ENCODE measurements around the gene MPEG1.

The MPEG1 gene, protein sequence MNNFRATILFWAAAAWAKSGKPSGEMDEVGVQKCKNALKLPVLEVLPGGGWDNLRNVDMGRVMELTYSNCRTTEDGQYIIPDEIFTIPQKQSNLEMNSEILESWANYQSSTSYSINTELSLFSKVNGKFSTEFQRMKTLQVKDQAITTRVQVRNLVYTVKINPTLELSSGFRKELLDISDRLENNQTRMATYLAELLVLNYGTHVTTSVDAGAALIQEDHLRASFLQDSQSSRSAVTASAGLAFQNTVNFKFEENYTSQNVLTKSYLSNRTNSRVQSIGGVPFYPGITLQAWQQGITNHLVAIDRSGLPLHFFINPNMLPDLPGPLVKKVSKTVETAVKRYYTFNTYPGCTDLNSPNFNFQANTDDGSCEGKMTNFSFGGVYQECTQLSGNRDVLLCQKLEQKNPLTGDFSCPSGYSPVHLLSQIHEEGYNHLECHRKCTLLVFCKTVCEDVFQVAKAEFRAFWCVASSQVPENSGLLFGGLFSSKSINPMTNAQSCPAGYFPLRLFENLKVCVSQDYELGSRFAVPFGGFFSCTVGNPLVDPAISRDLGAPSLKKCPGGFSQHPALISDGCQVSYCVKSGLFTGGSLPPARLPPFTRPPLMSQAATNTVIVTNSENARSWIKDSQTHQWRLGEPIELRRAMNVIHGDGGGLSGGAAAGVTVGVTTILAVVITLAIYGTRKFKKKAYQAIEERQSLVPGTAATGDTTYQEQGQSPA

DNA sequence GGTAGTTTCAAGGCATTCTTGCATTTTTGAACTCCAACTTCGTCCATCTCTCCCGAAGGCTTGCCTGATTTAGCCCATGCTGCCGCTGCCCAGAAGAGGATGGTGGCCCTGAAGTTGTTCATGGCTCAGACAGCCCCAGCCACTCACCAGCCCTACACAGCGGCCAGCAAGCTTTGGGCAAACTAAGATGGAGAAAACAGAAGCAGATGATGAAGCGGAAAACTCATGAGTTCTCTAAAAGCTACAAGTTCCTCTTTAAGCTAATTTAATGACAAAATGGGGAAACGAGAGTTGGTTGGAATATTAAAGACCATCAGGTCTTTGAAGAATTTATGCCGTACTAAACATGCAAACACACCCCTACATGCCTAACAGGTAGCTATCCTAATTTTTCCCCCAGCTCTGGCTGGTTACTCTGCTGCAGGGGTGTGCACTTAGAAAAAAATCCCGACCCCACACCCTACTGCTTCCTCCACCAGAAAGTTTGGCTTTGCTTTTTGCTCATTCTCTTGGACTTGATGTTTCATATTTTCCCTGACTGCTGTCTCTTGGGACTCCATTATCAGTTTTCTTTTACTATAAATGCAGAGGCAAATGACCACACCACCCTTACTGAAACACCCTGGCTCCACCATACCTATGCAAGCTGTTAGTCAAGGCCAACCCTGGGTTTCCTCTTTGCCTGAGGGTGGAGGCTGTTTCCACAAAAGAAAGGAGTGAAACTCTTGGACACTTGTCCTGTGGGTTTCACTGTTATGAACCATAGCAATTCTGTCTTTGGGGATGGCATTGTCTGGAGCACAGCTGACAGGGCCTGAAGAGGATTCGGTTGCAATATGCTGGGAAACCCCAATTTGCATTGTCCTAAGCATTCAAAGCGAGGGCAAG is at the start of gene MPEG1:
MPEG1 (minus strand) TSS at position 184 of the 888 bp plus-strand sequence; CDS start at position 122, 62 bp downstream.
- no peak for DNase-seq (ENCODE audit: low read depth)

DNA sequence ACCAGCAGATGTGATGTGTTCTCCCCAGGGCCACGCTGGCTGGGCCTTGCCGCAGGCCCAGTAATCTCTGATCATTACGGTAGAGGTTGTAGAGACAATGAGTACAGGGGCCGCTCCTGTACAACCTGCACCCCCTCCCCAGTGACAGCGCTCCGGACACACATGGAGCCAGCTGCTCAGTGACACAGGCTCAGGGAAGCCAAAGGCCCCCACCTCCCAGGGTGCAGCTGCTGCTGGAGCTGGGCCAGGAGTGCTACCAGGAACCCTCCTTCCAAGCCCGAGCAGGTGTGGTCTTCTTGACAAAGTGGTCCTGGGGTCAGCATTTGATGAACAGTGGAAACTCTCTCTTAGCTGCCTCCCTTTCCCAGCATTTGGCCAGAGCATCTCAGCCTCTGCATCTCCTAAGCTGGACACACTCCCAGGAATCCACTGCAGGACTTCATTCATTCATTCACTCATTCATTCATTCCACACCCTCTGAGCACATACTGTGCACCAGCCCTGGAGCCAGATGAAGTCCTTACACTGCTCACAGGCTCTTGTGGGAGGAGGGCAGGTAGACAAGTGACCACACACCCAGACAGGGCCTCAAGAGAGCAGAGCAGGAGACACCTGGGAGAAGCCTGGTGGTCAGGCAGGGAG is 49.6 kb upstream of the MPEG1 start:
- no peak for DNase-seq (ENCODE audit: low read depth)

DNA sequence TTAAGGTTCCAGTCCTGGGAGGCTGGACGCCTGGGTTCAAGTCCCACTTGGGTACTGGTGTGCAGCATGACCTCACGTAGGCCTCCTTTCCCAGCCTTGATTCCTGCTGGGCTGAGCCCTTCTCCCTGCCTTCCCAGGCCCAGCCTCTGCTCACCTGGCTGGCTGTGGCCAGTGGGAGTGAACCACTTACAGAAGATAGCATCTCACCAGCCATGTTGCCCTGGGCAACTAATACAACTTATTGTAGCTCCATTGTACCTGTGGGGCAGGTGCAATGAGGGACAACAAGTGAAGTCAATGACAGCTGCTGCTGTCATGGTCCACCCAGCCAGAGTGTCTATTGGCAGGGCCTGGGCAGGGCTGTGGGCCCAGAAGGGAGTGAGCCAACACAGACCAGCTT is 48.4 kb upstream of the MPEG1 start:
- no peak for DNase-seq (ENCODE audit: low read depth)

DNA sequence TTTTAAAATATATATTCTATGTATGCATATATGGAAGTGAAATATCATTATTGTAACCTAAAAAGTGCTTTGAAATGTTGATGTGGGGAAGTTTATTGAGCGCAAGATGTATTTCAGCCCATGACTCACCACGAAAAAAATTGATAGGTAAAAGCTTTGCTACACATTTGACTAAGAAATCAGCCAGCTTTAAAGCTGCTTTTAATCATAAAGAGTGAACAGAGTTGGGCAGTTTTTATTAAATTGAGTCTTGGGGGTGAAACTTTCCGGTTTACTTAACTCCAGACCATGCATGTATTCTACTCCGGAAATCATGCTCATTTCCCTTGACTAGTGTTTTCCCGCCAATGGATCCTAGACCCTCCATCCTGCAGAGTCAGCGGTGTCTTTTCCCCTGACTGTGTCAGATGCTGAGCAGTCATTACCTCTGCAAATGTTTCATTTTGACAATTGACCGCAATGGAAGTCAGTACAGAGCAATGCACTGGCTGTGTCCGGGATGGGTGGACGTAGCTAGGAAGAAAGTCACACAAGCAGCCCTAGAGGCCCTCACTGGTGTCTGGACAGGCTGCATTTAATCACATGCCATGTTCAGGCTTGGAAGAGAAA is 47.2 kb upstream of the MPEG1 start:
- no peak for DNase-seq (ENCODE audit: low read depth)

DNA sequence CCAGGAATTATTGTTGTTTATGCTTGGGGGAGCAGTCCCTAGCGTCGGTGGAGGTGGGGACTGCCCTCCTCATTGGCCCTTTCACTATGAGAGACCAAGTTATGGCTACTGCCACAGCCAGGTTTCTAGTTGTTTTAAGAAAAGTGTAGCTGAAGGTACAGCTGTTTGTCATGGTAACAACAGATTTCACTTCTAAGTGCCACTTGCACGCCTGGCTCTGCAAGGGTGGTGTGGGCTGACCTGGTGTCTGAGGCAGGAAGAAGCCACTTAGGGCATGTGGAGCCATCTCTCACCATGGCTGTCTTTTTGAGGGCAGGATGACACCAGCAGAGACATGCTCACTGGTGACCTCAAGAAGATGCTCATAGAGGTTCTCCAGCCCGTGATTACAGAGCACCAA is 46.3 kb upstream of the MPEG1 start:
- no peak for DNase-seq (ENCODE audit: low read depth)

DNA sequence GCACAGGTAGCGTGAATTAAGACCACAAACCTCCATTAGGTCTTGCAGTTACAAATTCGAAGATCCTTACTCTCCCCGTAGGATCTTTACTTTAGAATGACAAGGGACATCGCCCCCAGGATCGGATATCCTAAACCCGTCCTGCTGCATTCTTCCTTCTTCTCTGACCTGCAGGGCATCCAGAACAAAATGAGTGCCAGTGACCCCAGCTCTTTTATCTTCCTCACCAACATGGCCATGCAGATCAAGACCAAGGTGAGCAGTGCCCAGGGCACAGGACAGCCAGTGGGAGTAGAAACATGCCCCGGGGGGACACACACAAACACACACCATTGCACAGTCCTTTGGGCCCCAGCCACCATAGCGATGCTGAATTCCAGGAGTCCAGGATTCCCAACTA is 42.6 kb upstream of the MPEG1 start:
- no peak for DNase-seq (ENCODE audit: low read depth)

DNA sequence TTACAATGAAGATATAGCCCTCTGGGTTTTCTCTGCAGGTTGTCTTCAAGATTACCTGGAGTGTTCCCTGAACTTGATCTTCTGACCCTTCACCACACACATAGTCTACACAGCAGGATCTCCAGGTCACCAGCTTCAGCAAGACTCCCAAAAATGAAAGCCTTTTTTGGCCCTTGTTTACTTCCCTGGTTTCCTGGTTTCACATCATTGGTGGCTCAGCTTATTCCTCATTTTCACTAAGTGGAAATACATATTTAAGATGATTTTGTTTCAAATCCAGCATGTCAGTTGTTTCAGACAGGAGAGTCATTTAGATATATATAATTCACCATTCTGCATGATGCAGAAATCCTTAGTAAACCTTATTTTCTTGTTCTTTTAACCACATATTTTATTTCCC is 41.6 kb upstream of the MPEG1 start:
- no peak for DNase-seq (ENCODE audit: low read depth)

DNA sequence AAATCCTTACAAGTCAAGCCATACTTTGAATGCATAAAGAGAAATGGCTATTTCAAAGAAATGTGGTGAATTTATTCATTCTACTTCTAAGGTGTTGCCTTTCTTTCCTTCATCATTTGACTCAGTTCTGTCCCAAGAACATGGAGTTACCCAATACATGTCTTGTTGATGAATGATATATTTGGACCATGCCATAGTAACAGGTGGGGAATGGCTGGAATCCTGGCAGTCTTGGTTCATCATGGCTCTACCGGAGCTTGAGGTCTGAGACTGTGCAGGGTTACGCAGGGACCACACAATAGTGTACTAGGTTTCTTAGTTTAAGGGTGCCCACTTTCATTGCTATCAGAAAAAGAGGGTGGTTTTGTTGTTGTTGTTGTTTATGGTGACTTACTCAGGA is 40.3 kb upstream of the MPEG1 start:
- DNase-seq (ENCODE audit: low read depth), result no peak

DNA sequence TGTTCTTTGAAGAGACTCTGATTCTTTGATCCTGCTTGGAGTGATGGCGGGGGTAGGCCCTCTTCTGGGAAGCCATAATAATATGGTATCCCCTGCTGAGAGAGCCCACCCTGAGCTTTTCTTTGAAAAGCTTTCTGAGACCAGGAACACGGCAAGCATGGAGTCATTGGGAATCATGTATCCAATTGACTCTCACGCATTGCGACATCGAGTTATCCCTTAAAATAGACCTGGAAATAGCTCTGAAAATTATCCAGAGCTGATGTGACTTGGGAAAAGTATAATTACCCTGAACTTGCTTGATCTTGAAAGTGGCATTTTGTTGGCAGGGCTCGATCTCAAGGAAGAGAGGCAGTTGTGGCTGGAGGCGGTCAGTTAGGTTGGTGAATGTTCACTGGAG is 36.8 kb upstream of the MPEG1 start:
- DNase-seq (ENCODE audit: low read depth), result no peak

DNA sequence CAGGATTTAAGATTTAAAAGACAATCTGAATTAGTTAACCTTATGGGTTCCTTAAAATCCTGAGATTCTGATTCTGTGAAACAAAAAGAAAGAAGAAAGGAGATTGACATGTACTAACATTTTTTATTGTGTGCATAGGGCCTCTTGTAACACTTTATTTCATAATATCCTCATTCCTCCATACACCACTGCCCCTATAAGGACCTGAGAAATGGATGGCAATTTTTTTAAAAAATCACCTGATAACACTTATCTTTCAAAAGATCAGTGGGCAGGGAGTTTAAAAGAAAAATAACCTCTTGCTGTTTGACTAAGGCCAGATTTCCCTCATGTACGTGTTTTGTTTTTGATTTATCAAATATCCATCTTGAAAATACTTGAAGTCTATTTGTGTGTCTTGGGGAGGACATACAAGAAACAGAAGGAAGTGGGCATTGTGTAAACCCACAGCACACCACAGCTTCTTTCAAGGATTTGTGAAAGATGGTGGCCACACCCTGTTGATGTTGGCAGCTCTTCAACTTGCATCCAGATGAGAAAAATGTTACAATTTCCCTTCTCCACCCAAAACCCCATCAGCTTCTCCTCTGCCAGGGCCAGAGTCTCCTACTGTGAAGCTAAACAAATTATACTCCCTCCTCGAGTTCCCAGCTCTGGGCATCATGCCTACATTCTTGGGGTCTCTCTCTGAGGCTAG is 35.0 kb upstream of the MPEG1 start:
- DNase-seq (ENCODE audit: low read depth), result peak; percentile 26

DNA sequence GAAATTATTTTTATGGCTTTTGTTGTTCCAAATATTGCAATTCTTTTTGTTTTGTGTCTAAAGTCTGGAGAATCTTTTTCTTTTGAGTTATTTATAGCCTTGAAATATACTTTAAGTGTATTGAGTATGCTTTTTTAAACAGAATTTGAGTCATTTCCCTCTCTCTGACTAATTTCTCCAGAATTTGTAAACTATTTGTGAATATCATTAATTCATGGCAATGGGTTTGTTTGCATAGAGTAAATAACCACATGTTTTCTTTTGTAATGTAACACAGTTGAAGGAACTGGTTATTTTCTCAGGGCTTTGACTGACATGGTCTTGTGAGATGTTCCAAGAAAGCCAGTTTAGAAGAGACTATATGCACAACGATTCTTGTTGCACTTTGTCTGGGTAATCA is 30.9 kb upstream of the MPEG1 start:
- DNase-seq (ENCODE audit: low read depth), result no peak

DNA sequence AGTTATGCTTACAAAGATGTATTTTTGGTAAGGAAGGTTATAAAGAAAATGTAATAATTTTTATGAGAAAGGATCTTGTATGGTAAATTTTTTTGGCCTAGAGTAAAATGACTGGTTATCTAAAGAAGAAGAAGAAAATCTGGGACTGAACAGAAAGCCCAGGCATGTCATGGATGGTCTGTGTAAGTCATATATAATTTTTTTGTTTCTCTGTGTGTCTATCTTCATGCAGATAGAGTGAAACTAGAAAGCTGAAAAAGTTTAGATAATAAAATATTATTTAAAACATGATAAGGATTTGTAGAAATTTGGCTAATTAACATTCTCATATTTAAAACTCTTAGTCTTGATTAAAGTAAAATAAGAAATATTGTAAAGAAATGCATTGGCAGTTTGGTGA is 27.6 kb upstream of the MPEG1 start:
- DNase-seq (ENCODE audit: low read depth), result no peak

DNA sequence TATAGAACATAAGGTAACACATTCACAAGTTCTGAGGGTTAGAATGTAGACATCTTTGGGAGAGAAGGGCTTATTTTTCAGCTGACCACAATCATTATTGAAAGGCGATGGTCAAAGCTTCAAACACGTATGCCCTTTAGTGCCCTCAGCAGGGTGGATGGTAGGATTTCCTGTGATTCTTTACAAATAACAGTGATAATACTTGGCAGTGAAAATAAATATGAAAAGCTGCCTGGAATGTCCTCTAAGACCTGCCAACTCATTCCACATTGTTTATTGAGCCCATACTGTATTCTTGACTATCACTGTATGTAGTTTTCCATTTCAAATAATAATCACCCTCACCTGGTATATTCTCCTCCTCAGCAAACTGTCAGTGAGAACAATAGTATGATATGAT is 13.7 kb upstream of the MPEG1 start:
- no peak for DNase-seq (ENCODE audit: low read depth)

DNA sequence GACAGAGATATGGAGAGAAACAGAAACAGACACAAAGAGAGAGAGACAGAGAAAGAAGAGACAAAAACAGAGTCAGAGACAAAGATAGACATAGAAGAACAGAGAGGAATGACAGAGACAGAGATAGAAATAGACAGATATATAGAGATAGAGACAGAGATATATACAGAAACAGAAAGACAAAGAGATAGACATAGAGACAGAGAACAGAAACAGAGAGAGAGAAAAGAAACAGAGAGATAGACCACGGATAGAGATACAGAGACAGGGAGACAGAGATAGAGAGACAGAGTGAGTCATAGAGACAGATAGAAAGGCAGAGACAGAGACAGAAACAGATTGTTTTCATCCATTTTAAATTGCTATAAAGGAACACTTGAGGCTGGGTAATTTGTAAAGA is 12.3 kb upstream of the MPEG1 start:
- DNase-seq (ENCODE audit: low read depth), result no peak

DNA sequence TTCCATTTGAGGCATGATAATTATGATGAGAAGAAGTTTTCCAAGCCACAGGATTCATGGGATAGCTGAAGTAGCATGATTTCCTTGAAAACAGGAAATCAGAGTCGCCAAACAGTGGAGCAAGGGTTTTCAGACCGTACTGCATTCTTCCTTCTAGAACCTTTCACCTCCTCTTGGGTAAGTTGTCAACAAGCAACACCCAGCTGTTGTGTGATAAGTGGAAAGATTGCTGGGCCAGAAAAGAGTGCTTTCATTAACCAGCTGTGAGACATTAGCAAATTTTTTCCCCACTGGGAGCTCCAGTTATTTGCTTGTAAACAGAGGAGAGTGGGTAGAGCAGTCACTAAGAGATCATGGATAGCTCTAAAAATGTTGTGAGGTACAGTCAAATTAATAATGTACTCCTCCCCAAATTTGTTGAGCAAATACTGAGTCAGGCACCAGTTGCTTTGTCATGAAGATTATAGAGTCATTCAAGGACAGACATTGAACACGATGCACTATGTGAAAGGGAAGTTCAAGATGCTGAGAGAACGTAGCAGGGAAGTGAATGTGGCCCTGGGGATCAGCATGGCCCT is 11.7 kb upstream of the MPEG1 start:
- DNase-seq (ENCODE audit: low read depth), result no peak

DNA sequence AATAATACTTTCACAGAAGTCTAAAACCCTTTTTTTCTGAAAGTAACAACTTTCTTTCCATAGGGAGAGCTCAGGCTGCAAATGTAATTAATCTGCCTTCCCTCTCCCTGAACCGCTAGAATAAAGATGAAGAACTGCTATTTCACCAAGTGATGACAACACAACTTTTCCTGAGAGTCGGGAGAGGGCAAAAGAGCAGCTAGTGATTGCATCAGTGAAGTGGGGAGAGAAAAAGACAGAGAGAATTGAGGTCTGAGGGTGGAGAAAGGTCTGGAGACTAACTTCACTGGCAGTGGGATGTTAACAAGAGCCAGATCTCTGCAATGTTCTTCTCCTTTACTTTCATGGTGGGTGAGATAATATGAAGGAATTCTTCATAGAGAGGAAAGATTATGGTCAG is 10.9 kb upstream of the MPEG1 start:
- DNase-seq (ENCODE audit: low read depth), result no peak

DNA sequence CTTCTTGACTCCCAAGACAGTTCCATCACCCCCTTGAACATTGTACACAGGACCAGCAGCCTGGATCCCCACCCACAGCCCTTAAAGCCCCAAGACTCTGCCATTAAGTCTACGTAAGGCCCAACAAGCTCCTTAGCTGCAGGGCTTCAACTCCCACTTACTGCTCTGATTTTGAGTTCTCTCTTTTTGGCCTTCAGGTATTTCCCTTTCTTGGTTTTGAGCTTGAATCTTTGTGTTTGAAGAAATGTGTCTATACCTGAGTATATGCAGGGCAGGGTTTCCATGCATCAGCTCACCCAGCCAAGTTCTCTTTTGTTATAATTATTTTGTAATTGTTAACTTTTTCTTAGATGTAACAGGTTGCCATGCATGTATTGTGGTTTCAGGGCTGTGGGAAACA is 10.4 kb upstream of the MPEG1 start:
- DNase-seq (ENCODE audit: low read depth), result no peak

DNA sequence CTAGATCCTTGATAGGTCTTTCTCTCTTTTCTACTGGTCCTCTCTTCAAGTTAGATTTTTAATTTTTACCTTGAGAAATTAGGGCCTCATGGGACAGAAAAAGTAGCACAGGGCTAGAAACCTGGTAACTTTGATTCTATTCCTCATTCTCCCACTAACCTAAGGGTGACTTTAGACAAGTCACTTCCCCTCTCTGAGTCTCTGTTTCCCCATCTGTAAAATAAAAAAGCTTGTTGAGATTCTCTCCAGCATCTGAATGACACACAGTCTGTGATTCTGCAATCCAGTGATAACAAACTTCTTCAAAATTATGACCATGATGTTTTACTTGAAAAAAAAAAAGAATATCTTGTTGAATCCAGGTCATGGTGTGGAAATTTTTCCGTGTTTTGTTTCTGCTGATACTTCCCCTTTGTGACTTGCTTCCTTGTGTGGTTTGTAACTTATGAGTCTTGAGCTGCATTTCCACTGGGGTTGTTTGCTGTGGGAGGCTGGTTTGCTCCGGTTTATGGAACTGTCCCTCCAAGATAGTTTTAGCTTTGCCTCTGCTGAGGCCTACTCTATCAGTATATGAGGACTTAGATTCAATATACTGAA is 9.8 kb upstream of the MPEG1 start:
- DNase-seq (ENCODE audit: low read depth), result no peak

DNA sequence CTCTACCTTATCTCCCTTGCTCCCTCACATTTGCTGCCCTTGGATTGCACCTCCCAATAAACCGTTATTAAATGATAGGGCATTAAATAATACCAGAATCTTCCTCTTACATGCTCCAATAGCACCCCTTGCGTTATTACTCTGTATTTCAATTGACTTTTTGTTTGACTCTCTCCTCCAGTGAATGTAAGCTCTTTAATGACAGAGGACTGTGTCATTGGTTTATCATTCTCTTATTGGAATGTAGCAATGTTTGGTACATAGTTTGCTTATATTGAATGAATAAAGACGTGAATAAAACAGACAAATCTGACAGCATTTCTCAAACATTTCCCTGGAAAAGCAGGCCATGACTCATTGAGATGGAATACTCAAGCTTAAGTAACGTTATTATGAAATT is 8.7 kb upstream of the MPEG1 start:
- peak; percentile 40 for DNase-seq (ENCODE audit: low read depth)

DNA sequence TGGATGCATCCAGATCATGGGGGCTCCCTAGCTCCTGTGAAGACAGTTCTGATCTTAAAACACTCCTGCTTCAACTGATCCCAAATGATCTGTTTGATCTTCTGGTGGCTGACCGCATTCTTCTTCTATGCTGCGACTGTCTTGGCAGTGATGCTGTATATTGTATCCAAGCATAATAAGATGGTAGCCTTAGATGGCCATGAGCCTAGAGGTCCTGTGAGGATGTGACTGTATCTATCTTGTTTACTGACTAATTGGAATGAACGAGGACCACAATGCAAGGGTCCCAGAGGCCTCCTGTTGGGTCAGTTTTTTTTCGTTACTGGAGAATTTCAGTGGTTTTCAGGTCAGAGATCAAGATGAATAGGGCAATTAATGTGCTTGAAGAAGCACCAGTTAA is 7.1 kb upstream of the MPEG1 start:
- DNase-seq (ENCODE audit: low read depth), result no peak
